HEK293T (cell line): Measurements from ENCODE around the gene KLF6.

Source experiments
- CTCF ChIA-PET: fragments of 350-600 bp; formaldehyde crosslinking; extraction: SDS; loops from one replicate; lab custom pipeline; 2021; ENCODE audit warnings: antibody characterized with exemption, inconsistent platforms; lab: Yijun Ruan, JAX
- POLR2A ChIA-PET: fragments of 350-600 bp; formaldehyde crosslinking; extraction: SDS; loops from one replicate; lab custom pipeline; 2020; ENCODE audit warnings: antibody characterized with exemption, inconsistent platforms; lab: Yijun Ruan, JAX
- DNase-seq: peaks from one replicate; pipeline ENCODE4 v3.0.0; 2012; ENCODE audit warnings: mixed read lengths; ENCODE audit errors: extremely low spot score
- ARNT ChIP-seq: fragments of 450-650 bp; IDR thresholded peaks from 2 replicates; pipeline ENCODE4 v1.6.1; 2017; ENCODE audit warnings: mild to moderate bottlenecking
- BHLHE40 ChIP-seq: fragments of 450-650 bp; IDR thresholded peaks from 2 replicates; pipeline ENCODE4 v1.6.1; 2016; ENCODE audit warnings: mild to moderate bottlenecking, moderate library complexity, borderline replicate concordance
- CTBP1 ChIP-seq: fragments of 450-650 bp; IDR thresholded peaks from 2 replicates; pipeline ENCODE4 v1.6.1; 2016; ENCODE audit warnings: borderline replicate concordance
- ELF4 ChIP-seq: fragments of 450-650 bp; IDR thresholded peaks from 2 replicates; pipeline ENCODE4 v1.6.1; 2017; ENCODE audit warnings: antibody characterized with exemption
- FOXA1 ChIP-seq: fragments of 450-650 bp; IDR thresholded peaks from 2 replicates; pipeline ENCODE4 v1.6.1; 2016; ENCODE audit warnings: mild to moderate bottlenecking
- FOXK2 ChIP-seq: fragments of 450-650 bp; IDR thresholded peaks from 2 replicates; pipeline ENCODE4 v1.6.1; 2016; ENCODE audit warnings: mild to moderate bottlenecking
- FOXM1 ChIP-seq: fragments of 450-650 bp; IDR thresholded peaks from 2 replicates; pipeline ENCODE4 v1.6.1; 2017; ENCODE audit warnings: mild to moderate bottlenecking, borderline replicate concordance
- HDGF ChIP-seq: fragments of 450-650 bp; IDR thresholded peaks from 2 replicates; pipeline ENCODE4 v1.6.1; 2017; ENCODE audit warnings: antibody characterized with exemption, borderline replicate concordance
- L3MBTL2 ChIP-seq: fragments of 450-650 bp; conservative IDR thresholded peaks from 2 replicates; pipeline ENCODE4 v1.6.1; 2016; ENCODE audit warnings: mild to moderate bottlenecking
- LEF1 ChIP-seq: fragments of 450-650 bp; IDR thresholded peaks from 2 replicates; pipeline ENCODE4 v1.6.1; 2017; ENCODE audit warnings: mild to moderate bottlenecking, borderline replicate concordance
- NFRKB ChIP-seq: fragments of 450-650 bp; IDR thresholded peaks from 2 replicates; pipeline ENCODE4 v1.6.1; 2016; ENCODE audit warnings: mild to moderate bottlenecking, moderate library complexity
- PKNOX1 ChIP-seq: fragments of 450-650 bp; IDR thresholded peaks from 2 replicates; pipeline ENCODE4 v1.6.1; 2016
- SP1 ChIP-seq: fragments of 450-650 bp; IDR thresholded peaks from 2 replicates; pipeline ENCODE4 v1.6.1; 2017
- SUZ12 ChIP-seq: fragments of 450-650 bp; IDR thresholded peaks from 2 replicates; pipeline ENCODE4 v1.6.1; 2016; ENCODE audit warnings: mild to moderate bottlenecking
- TARDBP ChIP-seq: fragments of 450-650 bp; IDR thresholded peaks from 2 replicates; pipeline ENCODE4 v1.6.1; 2016
- ZNF384 ChIP-seq: fragments of 450-650 bp; IDR thresholded peaks from 2 replicates; pipeline ENCODE4 v1.6.1; 2016

Gene KLF6

GRCh38 chr10:3807211-3807927 lies 22.4 kb upstream of the KLF6 start:
- no peak for DNase-seq
- POLR2A ChIA-PET = interaction anchor here (0.6 to 3.6 kb wide), 5 partner anchors 22 to 46 kb away, joined by 3 to 41 read pairs (median 3); partner anchors contain the start of gene KLF6
- CTCF ChIA-PET = no interaction called here
- no peak for TF ChIP-seq L3MBTL2
- no peak for TF ChIP-seq SUZ12
- no peak for TF ChIP-seq FOXM1
- no peak for TF ChIP-seq FOXA1
- no peak for TF ChIP-seq NFRKB

- DNase-seq = no peak
- no peak for TF ChIP-seq ZNF384
- ChIA-PET POLR2A (interaction anchor here (0.6 to 3.6 kb wide), 5 partner anchors 21 to 46 kb away, joined by 3 to 41 read pairs (median 3); partner anchors contain the start of gene KLF6), CTCF (no interaction called here)
These were observed 21.6 kb upstream of the KLF6 start for GRCh38 chr10:3806603-3807002.

GRCh38 chr10:3805791-3806461 lies 20.9 kb upstream of the KLF6 start:
- TF ChIP-seq SP1 = no peak
- TF ChIP-seq PKNOX1 = no peak

GRCh38 chr10:3805201-3805790 lies 20.3 kb upstream of the KLF6 start:
- ChIA-PET POLR2A (interaction anchor here (0.7 to 3.6 kb wide), 2 partner anchors 20 to 47 kb away, joined by 3 to 41 read pairs; partner anchors contain the start of gene KLF6), CTCF (no interaction called here)
- no peak for TF ChIP-seq SP1
- TF ChIP-seq L3MBTL2 = no peak
- DNase-seq = no peak

More at GRCh38 chr10:3805791-3806461, 20.9 kb upstream of the KLF6 start:
- ChIA-PET POLR2A (interaction anchor here (0.7 to 3.6 kb wide), 4 partner anchors 21 to 46 kb away, joined by 3 to 41 read pairs (median 4); partner anchors contain the start of gene KLF6), CTCF (no interaction called here)
- no peak for DNase-seq

GRCh38 chr10:3803927-3804741 lies 19.1 kb upstream of the KLF6 start:
- TF ChIP-seq PKNOX1 = no peak
- no peak for TF ChIP-seq FOXA1
- no peak for TF ChIP-seq CTBP1
- no peak for TF ChIP-seq TARDBP
- TF ChIP-seq BHLHE40 = no peak
- no peak for TF ChIP-seq ZNF384
- no peak for TF ChIP-seq ELF4
- no peak for TF ChIP-seq L3MBTL2
- TF ChIP-seq HDGF = no peak
- no peak for TF ChIP-seq LEF1
- no peak for TF ChIP-seq FOXM1
- no peak for TF ChIP-seq SUZ12
- no peak for TF ChIP-seq ARNT
- TF ChIP-seq FOXK2 = no peak
- TF ChIP-seq NFRKB = no peak
- TF ChIP-seq SP1 = no peak
- no peak for DNase-seq
- POLR2A ChIA-PET = no interaction called here
- CTCF ChIA-PET = no interaction called here

- TF ChIP-seq FOXA1 = no peak
- TF ChIP-seq NFRKB = no peak
- no peak for TF ChIP-seq TARDBP
- no peak for TF ChIP-seq ZNF384
- TF ChIP-seq FOXK2 = no peak
- no peak for TF ChIP-seq CTBP1
- no peak for TF ChIP-seq ELF4
- TF ChIP-seq BHLHE40 = no peak
- DNase-seq = no peak
- ChIA-PET CTCF (no interaction called here), POLR2A (interaction anchor here (3.2 kb wide), 1 partner anchor 18 kb away, joined by 24 read pairs; the partner anchor contains the start of gene KLF6)
These were observed 18.4 kb upstream of the KLF6 start for GRCh38 chr10:3803295-3803926.
